GM13977 (cell line): ENCODE data around the gene CIRBP.

Experiments
- DNase-seq: peaks from one replicate; pipeline ENCODE4 v3.0.0; 2012; ENCODE audit warnings: low spot score
- CTCF ChIP-seq: IDR thresholded peaks from 2 replicates; pipeline ENCODE4 v1.5.1; 2012; ENCODE audit warnings: mild to moderate bottlenecking, control low read depth; ENCODE audit not compliant: insufficient read depth; ENCODE audit errors: extremely low read depth, missing control alignments
- in situ Hi-C: fragments of 300-500 bp; cut with MboI; formaldehyde crosslinking; loops from one replicate; pipeline ENCODE4 v1.12.0; 2022; ENCODE audit warnings: low sequenced_read_pairs, low pct_unique_long_range_greater_than_20kb, mixed read lengths, inconsistent platforms; ENCODE audit not compliant: unreplicated experiment

Gene CIRBP

GRCh38 chr19:1239420-1239795 lies 29.7 kb upstream of the CIRBP start:
- in situ Hi-C loops: no loop called here
- no peak for TF ChIP-seq CTCF
- no peak for DNase-seq

- in situ Hi-C loops: no loop called here
- TF ChIP-seq CTCF: peak; percentile 87
- DNase-seq: peak; percentile 100
These were observed 29.1 kb upstream of the CIRBP start for GRCh38 chr19:1239796-1240737.

- no peak for TF ChIP-seq CTCF
- in situ Hi-C loops: no loop called here
- DNase-seq: no peak
These were observed 28.2 kb upstream of the CIRBP start for GRCh38 chr19:1240925-1241324.

- in situ Hi-C loops: no loop called here
- peak; percentile 0 for TF ChIP-seq CTCF
- peak; percentile 99 for DNase-seq
These were observed 27.6 kb upstream of the CIRBP start, which contains the start of gene ATP5F1D for GRCh38 chr19:1241417-1242095. ATP5F1D (plus strand) TSS chr19:1241751; CDS start chr19:1241851, 100 bp downstream.

GRCh38 chr19:1243768-1244692 lies 25.1 kb upstream of the CIRBP start:
- peak; percentile 94 for DNase-seq
- in situ Hi-C loops: no loop called here
- peak; percentile 95 for TF ChIP-seq CTCF
